ENCODE measurements around the gene DCUN1D1.

Gene DCUN1D1

DNA sequence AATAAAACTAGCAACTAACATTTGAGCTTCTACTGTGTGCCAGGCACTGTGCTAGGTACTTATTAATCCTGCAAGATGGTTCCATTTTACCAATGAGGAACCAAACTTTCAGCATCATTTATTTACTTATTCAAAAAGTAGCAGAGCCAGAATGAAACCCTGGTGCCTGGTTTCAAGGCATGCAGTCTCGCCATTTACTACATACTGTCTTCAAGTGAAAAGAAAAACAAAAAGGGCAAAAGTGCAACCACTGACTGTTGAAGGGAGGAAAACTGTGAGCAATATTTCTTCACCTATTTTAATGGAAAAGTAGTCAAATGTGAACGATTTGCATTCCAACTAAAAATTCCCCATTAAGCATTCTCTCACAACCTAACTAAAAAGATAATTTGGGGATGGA is 8.7 kb downstream of the DCUN1D1 start:
- no peak for DNase-seq

DNA sequence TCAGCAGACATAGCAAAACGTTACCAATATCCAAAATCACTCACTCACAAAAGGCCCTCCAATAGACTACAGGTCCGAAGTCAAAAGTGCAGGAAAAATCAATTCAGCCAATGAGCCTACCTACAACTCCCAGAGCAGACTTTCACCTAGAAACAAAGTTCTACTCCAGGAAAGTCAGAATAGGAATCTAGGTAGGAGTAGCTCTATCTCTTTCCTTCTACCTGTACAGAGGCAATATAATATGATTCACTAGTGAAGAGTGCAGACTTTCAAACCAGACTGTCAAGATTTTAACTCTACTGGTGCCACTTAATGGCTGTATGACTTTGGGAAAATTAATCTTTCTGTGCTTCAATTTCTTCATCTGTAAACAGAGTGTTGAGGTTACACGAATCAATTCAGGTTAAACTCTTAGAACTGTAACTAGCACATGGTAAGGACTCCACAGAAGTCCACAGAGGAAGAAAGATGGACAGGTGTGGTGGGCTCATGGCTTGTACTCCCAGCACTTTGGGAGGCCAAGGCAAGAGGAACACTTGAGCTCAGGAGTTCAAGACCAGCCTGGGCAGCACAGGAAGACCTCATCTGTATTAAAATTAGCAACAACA is 9.4 kb downstream of the DCUN1D1 start:
- DNase-seq: no peak

DNA sequence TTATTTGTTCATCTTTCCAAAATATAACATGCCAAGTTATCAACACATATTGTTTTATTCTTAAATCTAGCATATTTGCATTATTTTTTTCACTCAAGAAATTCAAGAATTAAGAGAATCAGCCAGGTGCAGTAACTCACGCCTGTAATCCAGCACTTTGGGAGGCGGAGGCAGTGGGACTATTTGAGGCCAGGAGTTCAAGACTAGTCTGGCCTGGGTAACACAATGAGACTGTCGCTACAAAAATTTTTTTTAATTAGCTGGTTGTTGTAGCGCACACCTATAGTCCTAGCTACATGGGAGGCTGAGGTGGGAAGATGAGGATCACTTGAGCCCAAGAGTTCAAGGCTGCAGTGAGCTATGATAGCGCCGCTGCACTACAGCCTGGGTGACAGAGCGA is 10.5 kb downstream of the DCUN1D1 start:
- no peak for DNase-seq

DNA sequence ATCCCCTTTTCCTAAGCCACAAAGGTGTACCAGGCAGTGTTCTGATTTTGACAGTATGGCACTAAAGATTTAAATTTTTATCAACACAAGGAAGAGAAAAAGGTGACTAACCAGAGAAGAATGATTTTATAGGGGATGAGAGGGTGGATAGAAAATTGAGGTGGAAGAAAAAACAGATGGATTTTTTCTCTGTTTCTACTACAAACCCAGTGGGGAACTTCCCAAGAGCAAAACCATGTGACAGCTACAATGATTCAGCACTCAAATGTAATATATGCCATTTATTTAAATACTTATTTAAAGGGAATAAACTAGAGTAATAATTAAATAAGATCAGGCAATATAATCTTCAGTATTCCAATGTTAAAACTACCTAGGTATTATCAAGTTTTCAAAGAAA is 11.1 kb downstream of the DCUN1D1 start:
- no peak for DNase-seq

DNA sequence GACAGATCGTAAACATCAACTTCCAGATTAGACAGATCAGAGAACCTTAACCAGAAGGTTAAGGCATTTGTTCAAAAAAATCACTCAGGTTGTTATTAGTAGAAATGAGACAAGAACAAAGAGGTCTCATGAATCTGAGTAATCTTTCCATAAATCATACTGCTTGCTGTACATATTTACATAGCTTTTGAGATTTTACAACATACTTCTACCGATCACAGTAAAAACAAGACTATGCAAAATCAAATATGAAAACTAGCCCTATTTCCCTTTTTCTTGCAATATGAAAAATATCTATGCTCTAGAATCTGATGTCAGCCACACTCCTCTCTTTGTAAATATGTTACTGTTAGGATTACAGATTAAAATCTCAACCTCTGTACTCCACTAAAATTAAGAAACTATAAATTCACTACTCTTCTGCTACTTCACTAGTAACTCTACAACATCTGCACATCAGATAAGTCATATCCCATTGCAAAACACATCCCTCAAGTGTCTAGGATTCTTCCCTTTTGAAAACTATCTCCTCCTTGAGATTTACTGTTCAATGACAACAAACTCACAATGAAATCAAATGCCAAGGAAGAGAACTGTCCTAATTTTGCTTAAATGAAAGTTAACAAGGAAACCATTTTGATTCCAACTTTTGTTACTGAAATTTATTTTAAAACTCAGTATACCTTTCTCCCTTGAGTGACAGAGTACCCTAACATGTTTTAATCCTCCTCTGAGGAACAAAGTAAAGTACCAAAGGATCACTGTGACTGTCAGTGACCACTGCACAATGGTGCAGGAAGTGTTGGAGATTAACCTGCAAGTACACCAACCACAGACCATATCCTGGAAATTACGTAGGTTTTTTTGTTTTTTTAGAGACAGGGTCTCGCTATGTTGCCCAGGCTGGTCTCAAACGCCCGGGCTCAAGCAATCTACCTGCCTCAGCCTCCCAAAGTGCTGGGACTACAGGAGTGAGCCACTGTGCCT is 12.8 kb downstream of the DCUN1D1 start:
- peak in 1 of 2 donors; percentile 37 for DNase-seq

DNA sequence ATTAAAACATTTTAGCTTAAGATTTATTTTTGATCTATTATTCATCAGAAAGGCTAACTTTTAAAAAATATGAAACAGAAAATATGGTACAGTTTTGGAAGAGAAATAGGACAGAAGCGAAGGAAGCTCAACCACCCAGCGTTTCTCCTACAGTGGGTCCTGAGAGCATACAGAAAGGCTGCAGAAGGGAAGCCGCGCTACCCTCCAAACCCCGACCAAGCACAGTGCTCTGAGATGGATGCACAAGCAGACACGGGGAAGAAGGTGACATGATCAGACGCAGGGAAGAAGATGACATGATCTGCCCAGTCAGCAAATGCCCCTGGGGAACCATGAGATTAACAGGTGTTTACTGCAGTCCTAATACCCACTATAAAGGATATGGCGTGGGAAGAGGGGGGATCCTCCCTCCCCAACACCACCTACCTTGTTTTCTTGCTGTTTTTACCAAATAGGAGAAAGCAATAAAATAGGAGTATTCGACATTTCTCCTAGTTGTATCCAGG is 14.4 kb downstream of the DCUN1D1 start:
- DNase-seq: no peak

DNA sequence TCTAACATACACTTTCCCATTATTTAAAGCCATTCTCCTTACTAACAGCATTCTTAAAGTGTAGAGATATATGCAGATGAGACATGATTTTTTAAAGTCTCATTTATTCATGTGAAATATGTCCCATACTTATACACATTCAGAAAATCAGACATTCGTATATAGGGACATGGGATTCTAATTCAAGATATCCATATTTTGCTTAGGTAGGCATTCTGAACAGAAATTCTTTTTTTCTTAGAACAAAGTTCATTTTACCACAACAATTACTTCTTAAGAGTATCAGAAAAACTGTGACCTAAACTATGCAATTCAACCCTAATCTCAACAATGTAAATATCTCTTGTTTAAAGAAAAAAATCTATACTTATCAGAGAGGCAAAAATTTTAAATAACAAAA is 16.2 kb downstream of the DCUN1D1 start:
- no peak for DNase-seq

DNA sequence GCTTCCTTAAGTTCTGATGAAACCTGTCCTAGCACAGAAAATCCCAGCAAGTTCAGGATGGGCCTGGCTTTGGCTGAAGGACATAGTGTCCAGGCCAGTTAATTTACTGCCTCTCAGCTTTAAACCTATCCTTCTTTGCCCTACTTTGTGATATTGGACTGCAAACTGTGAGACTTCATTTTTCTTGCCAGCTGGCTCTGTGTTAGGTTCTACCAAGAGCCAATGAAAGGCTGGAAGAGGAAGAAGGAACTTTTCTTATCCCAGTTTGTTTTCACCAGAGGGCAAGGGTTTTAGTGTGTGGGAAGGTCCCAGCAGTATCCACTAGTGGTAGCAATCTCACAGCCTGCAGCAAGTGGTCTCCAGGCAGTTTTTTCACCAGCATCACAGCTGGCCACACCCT is 18.2 kb downstream of the DCUN1D1 start:
- DNase-seq: no peak

DNA sequence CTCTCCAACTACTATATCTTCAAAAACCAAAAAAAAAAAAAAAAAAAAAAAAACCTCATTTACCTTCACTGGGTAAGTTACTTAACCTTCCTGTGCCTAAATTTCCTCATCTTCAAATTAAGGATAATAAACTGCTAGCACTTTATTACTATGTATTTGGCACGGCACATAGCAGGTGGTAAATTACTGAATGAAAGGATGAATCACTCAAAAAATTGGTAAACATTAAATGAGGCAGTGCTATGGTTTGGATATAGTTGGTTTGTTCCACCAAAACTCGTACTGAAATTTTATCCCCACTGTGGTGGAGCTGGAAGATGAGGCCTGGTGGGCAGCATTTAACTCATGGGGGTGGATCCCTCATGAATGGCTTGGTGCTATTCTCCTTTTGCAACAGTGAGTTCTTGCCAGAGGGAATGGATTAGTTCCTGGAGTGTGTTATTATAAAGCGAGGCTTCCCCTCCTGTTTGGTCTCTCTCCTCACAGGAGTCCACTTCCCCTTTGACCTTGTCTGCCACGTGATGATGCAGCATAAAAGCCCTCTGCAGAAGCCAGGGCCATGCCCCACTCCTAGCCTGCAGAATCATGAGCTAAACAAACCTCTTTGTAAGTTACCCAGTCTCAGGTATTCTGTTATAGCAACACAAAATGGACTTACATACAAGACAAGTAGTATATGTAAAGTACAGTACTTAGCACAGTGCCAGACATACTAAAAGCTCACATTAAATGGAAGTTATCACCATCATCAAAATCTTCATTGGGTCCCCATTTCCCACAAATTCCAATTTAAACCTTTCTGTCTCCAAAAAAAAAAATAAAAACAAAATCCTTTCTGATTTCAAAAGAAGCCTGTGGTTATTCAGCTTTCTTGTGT is 20.6 kb downstream of the DCUN1D1 start:
- DNase-seq: peak in 1 of 2 donors; percentile 13

DNA sequence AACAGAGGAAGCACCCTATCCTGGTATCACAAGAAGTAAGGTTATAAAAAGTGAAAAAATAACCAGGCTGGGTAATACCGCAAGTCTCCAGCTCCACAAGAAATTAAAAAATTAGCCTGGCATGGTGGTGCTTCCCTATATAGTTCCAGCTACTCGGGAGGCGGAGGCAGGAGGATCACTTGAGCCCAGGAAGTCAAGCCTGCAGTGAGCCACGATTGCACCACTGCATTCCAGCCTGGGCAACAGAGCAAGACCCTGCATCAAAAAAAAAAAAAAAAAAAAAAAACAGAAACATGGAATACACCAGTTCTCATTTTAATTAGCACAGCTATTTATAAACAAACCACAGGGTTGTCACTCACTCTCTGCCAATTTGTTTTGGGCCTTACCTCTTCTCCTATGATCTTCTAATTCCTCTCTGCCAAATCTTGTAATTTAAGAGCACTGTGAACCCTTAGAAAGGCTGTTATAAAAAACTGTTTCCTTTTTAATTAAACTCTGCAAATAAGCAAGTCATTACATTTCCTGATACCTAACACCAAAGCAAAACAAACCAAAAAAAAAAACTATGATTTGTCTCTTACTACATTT is 22.6 kb downstream of the DCUN1D1 start:
- DNase-seq: no peak

DNA sequence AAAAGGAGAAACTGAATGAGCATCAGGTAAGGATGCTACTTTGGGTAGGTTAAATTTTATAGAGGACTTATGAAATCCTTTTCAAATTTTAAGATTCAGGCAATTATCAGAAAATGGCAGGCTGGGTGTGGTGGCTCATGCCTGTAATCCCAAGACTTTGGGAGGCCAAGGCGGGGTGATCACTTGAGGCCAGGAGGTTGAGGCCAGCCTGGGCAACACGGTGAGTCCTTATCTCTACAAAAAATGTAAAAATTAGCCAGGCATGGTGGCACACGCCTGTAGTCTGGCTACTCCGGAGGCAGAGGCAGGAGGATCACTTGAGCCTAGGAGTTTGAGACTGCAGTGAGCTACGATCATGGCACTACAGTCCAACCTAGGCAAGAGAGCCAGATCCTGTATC is 23.1 kb downstream of the DCUN1D1 start:
- DNase-seq: no peak

DNA sequence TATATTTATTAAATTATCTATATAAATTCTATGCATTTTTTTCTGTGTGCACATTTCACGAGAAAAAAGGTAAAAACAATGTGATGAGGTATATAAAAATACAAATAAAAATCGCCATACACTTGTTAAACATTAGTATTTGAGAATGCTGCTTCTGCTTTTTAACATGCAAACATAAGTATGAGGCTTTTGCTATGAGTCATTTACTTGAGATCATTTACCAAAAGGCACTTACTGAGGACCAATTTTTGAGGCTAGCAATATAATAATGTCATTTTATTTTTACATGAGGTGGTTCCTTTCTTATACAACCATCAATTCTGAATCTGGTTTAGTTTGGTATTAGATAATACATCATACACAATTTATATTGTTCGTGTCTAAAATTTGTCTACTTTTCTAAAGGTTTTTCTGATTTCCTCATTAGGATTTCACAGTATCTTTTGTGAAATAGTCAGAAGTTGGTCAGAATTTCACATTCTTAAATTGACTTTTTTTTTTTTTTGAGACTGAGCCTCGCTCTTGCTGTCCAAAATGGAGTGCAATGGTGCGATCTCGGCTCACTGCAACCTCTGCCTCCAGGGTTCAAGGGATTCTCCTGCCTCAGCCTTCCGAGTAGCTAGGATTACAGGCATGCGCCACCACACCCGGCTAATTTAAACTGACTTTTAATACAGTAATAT is 25.6 kb downstream of the DCUN1D1 start:
- no peak for DNase-seq

DNA sequence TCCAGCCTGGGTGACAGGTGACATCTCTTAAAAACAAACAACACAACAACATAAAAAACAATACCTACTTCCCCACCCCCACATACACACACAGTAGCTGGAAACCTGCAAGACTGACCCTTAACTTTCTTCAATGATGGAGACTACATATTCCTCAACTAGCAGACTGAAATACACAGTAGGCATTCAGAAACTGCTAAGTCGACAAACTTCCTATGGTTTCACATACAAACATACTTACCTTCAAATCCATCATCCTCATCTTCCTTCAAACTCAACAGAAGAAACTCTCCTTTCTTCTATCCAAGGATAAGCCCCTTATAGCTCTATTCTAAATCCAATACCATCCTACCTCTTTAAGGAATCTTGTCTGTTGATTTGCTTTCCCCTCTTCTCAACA is 30.6 kb downstream of the DCUN1D1 start:
- DNase-seq: no peak

DNA sequence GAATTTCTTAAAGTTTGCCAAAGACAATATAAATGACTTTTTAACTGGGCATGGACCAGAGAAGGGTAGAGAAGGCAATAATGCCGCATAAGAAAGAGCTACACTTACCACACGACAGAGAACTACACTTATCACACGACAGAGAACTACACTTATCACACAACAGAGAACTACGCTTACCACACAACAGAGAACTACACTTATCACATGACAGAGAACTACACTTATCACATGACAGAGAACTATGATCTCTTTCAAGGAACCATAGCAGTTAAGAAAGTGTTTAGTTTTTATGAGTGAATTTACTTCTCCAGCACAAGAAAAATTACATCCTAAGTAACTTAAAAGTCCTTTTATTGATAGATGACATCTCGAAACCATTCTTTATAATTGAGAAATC is 32.0 kb downstream of the DCUN1D1 start:
- no peak for DNase-seq

DNA sequence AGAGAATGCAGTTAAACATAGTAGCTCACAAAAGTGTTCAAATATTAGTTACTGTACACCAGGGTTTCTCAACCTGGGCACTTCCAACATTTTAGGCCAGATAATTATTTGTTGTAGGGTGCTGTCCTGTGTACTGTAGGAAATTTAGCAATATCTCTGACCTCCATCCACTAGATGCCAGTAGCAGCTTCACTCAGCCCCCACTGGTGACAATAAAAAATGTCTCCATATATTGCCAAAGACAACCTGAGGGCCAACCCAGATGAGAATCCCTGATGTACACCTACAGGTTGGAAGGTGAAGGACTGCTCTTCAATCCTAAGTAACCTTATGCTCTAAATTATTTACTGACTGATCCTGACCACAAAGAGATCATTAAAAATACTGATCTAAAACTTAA is 32.5 kb downstream of the DCUN1D1 start:
- no peak for DNase-seq

DNA sequence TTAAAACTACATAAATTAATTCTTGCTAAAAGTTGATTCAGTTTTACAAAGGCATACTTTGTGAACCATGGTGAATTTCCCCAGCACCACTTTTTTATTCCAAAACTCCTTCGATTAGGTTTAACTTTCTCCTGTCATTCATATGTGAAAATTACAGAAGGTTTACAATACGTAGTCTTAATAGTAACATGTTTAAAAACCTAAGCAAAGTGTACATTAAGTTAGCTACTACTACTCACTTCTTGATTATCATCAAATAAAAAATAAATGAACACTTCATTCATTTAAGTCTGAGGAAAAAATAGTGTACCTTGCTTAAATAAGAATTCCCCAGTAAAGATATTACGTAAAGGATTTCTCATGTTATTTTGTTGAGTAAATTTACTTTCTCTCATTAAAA is 38.6 kb downstream of the DCUN1D1 start:
- no peak for DNase-seq

DNA sequence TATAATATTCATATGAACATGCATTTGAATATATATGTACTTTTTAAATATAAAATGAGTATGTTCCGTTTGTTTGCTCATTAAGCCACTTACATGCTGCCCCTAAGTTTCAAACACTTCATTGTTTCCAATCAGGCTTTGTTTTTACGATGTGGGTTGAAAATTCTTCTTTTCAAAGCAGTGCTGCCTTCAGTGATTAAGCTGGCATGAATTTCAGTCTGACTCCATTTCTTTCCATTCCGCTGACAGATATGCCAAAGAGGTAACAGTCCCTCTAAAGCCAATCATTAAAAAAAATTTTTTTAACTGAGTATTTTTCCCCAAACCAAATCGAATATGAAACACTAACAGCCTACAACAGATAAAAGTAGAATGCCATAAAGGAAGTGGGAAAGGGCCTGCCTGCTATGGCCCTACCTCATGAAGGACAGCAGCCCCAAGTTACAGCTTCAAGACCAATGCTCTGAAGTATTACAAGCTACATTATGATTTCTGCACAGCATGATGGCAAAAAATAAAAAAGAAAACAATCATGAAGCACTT is 40.0 kb downstream of the DCUN1D1 start:
- DNase-seq: no peak

DNA sequence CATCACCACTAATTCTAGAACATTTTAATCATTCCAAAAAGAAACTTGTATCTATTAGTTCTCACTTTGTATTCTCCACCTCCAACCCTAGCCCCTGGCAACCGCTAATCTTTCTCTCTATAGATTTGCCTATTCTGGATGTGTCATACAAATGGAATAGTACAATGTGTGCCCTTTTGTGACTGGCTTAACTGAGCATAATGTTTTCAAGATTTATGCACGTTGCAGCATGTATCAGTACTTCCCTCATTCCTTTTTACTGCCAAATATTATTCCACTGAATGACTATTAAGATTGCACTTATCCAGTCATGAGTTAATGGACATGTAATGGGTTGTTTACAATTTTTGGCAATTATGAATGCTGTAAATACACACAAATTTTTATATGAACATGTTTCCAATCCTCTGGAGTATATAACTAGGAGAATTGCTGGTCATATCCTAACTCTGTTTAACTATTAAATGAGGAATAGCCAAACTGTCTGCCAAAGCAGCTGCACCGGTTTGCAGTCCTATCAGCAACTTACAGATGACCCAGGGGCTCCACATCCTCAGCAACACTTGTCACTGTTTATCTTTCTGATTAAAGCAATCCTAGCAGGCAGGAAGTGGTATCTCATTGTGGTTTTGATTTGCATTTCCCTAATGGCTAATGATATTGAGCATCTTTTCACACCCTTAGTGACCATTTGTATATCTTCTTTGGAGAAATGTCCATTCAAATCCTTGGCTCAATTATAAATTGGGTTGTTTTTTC is 42.9 kb downstream of the DCUN1D1 start:
- DNase-seq: no peak

DNA sequence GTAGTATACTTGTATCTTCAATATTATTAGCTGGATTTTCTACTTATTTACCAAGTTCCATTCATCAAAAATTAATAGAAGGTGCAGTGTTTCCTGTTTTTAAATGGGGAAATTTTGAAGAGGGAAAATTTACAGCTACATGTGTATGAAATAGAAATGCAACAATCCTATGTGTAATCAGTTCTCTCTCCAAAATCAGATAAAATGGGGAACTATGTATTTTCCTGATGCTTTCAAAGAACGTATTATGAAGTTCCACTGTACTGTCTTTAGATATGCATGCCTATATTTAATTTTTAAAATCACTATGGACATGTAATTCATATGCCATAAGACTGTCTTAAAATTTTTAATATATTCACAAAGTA is 43.4 kb downstream of the DCUN1D1 start:
- DNase-seq: no peak

DNA sequence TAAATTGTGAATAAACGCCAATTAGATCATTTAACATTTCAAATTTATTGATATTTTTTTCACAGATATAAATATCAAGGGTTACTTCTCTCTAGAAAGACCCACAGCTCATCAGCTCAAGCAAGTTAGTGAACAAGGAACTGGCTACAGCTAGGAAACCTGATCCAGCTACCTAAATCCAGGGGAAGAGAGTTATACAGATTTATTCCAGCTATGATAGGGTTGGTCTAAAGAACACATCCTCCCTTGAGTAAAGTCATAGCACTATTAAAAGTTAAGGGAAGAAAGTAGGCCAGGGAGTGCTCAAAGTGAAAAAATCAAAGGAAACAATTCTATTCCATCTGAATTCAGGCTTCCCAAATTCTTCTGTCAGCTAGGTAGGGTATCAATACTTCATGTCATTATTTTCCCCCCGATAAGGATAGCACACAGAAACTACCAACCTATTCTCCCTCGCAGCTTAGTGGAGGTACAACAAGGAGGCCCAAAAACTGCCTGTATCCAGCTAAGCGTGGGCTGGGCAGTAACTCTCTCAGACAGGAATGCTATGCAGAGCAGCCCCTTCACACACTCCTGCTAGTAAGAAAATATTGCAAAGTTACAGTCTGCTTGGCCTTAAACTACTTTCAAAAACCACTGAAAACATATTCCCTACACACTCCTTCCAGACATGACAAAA is 44.0 kb downstream of the DCUN1D1 start:
- no peak for DNase-seq

DNA sequence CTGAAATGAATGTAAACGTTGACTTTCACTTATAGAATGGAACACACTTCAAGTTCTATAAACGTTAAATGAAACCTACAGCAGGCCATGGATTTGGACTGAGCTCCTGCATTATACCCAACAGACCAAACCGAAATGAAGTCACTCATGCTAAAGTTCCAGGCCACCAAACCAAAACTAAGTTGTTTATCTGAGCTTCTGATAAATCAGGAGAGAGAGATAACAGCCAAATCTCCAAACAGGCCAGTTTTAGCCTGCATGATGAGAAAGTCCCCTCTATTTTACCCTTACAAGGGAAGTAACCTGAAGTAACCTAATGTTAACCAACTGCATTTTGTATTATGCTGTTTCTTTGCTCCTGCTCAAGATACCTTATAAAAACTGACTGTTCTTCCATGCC is 44.5 kb downstream of the DCUN1D1 start:
- DNase-seq: no peak
